ENCODE results near the gene TCF21.

DNA sequence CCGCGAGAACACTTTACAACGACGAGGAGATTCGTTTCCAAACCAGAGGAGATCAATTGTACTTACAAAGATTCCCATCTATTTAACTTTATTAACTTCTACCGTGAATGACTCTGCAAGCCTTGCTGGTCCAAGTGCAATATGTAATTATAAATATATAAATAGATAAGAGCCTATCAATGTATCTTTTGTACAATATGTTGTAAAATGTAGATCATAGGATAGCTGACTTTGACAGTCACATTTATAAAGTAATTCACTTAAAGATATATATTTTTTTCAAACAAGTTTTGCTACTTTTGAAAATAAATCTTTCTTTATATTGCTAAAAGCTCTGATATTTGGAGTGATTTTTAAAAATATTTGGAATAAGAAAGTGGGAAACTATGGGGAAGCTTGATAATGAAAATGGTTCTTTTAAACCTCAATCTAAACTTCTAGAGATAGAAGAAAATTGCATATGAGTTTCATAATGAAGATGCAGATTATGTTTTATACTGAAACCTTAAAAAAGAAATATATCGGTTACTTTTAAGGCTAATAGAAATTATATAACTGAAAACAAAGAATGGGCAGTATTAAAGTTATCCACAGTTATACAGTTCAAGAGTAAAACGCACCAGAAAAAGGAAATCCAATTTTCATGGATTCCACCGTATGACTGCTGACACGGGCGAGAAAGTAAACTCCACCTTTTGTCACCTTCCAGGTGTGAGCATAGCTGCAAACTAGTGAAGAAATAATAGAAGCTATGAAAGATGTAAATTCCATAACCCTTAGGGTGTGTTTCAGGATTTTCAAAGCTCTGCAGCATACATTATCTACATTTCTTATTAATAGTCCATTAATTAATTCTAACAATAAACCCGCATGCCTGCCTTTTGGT lies 3.3 kb downstream of the TCF21 start:
- TF ChIP-seq, protein P1, sequence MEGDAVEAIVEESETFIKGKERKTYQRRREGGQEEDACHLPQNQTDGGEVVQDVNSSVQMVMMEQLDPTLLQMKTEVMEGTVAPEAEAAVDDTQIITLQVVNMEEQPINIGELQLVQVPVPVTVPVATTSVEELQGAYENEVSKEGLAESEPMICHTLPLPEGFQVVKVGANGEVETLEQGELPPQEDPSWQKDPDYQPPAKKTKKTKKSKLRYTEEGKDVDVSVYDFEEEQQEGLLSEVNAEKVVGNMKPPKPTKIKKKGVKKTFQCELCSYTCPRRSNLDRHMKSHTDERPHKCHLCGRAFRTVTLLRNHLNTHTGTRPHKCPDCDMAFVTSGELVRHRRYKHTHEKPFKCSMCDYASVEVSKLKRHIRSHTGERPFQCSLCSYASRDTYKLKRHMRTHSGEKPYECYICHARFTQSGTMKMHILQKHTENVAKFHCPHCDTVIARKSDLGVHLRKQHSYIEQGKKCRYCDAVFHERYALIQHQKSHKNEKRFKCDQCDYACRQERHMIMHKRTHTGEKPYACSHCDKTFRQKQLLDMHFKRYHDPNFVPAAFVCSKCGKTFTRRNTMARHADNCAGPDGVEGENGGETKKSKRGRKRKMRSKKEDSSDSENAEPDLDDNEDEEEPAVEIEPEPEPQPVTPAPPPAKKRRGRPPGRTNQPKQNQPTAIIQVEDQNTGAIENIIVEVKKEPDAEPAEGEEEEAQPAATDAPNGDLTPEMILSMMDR (IDR thresholded peaks at IDR 0.05), result no peak
- TF ChIP-seq POLR2A (IDR thresholded peaks at IDR 0.05), result no peak
